B cell (primary cell): ENCODE measurements around the gene ADAMTS10.

Experiments
- EZH2 ChIP-seq: IDR thresholded peaks from 2 replicates; pipeline ENCODE4 v1.6.1; 2012; ENCODE audit warnings: borderline replicate concordance, low read depth, mild to moderate bottlenecking, moderate library complexity, low read length; ENCODE audit not compliant: insufficient read depth, poor library complexity, severe bottlenecking
- TF ChIP-seq, protein P1 (sequence below): fragments of 200-600 bp; IDR thresholded peaks from one replicate; pipeline ENCODE4 v1.8.0; 2022; ENCODE audit warnings: antibody characterized with exemption, mild to moderate bottlenecking

DNA sequence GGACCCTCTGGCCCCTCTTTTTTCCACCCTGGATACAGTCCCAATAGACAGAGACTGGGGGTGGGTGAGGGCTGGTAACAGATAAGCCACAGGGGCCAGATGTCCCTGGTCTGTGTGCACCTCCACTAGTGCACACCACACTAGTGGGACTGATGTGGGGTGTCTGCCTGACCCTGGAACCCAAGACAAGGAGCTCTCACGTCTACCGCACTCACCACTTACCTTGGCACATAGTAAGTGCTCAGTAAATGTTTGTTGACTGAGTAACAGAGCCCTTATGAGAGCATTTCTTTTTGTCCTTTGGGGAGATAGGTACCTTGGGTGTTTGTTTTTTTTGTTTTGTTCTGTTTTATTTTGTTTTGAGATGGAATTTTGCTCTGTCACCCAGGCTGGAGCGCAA is 73.4 kb downstream of the ADAMTS10 start:
- TF ChIP-seq, protein P1, sequence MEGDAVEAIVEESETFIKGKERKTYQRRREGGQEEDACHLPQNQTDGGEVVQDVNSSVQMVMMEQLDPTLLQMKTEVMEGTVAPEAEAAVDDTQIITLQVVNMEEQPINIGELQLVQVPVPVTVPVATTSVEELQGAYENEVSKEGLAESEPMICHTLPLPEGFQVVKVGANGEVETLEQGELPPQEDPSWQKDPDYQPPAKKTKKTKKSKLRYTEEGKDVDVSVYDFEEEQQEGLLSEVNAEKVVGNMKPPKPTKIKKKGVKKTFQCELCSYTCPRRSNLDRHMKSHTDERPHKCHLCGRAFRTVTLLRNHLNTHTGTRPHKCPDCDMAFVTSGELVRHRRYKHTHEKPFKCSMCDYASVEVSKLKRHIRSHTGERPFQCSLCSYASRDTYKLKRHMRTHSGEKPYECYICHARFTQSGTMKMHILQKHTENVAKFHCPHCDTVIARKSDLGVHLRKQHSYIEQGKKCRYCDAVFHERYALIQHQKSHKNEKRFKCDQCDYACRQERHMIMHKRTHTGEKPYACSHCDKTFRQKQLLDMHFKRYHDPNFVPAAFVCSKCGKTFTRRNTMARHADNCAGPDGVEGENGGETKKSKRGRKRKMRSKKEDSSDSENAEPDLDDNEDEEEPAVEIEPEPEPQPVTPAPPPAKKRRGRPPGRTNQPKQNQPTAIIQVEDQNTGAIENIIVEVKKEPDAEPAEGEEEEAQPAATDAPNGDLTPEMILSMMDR = no peak
- no peak for TF ChIP-seq EZH2
